ENCODE data around the gene CCL25. TPM values are rescaled to one million over a fixed set of nuclear protein-coding genes. Genes with fewer than 3 reads are reported as not detected.

Gene CCL25
- total and polyA plus RNA-seq, 9 of the 15 experiments (the other 6 are each of a cell fraction or from before 2014, with no cell fraction given) = 0.15 TPM; not detected in 8

GRCh38 chr19:8004723-8005513 is 47.6 kb upstream of the CCL25 start (continued):
- TF ChIP-seq EGR1 (conservative IDR thresholded peaks at IDR 0.05) = peak; percentile 66
- no peak for TF ChIP-seq ARNT (IDR thresholded peaks at IDR 0.05)
- TF ChIP-seq MBD2 (IDR thresholded peaks at IDR 0.05; ENCODE audit: borderline replicate concordance, low read depth) = no peak
- TF ChIP-seq PTBP1 (IDR thresholded peaks at IDR 0.05; ENCODE audit: low read depth, low read length) = no peak
- TF ChIP-seq VEZF1 (CRISPR knock-in tag; IDR thresholded peaks at IDR 0.05) = no peak
- no peak for TF ChIP-seq RBM15 (IDR thresholded peaks at IDR 0.05; ENCODE audit: insufficient read depth, low read length)
- TF ChIP-seq ERF (CRISPR knock-in tag; IDR thresholded peaks at IDR 0.05) = no peak
- TF ChIP-seq CSDE1 (IDR thresholded peaks at IDR 0.05) = no peak
- no peak for TF ChIP-seq MYNN (IDR thresholded peaks at IDR 0.05)
- TF ChIP-seq MYNN (CRISPR knock-in tag; IDR thresholded peaks at IDR 0.05) = no peak
- no peak for TF ChIP-seq ZNF583 (CRISPR knock-in tag; IDR thresholded peaks at IDR 0.05)
- TF ChIP-seq UBTF (IDR thresholded peaks at IDR 0.05; ENCODE audit: borderline replicate concordance in 1 of 2, low read depth in 2 of 2, low read length in 2 of 2) = no peak; a peak in 1 of 4 replicates
- TF ChIP-seq MTF1 (CRISPR knock-in tag; IDR thresholded peaks at IDR 0.05; ENCODE audit: borderline replicate concordance) = no peak
- no peak for TF ChIP-seq CTCF (IDR thresholded peaks at IDR 0.05 in 2 of 3, conservative IDR thresholded peaks at IDR 0.05 in 1 of 3; ENCODE audit: insufficient read depth in 2 of 3, low read depth in 1 of 3, low read length in 3 of 3)
- TF ChIP-seq PHF8 (IDR thresholded peaks at IDR 0.05; ENCODE audit: borderline replicate concordance, low read length) = peak; percentile 33; the same call in 1 of the 2 replicates
- TF ChIP-seq NONO (IDR thresholded peaks at IDR 0.05; ENCODE audit: low read depth in 2 of 2, low read length in 1 of 2) = no peak
- TF ChIP-seq RAD21 (CRISPR knock-in tag; conservative IDR thresholded peaks at IDR 0.05 in 1 of 2, IDR thresholded peaks at IDR 0.05 in 1 of 2) = no peak
- TF ChIP-seq ZBTB7A (IDR thresholded peaks at IDR 0.05; ENCODE audit: borderline replicate concordance, control insufficient read depth, low read depth, low read length) = peak; percentile 17; the same call in 1 of the 2 replicates
